ENCODE data around the gene PEX5L.
"Not testable (repeated sequence)": the region's sequence is repeated elsewhere in the genome, so short reads cannot be mapped to it uniquely, and the experiment has no call there.

The PEX5L gene

GRCh38 chr3:180048103-180048502 lies 11.4 kb upstream of the PEX5L start:
- no peak overlapping the region for H3K27ac Mint-ChIP-seq
- no peaks in the 10 kb centered on the region for H3K9me3 Mint-ChIP-seq (ENCODE audit: low read depth)
- H3K4me1 Mint-ChIP-seq (ENCODE audit: low read depth), result no peaks in the 10 kb centered on the region
- H3K36me3 Mint-ChIP-seq, result no peaks in the 10 kb centered on the region
- H3K27me3 Mint-ChIP-seq, result no peaks in the 10 kb centered on the region
- H3K4me3 Mint-ChIP-seq, result no peak overlapping the region

- Mint-ChIP-seq H3K27ac (no peak overlapping the region), H3K4me1 (ENCODE audit: low read depth) (peaks cover 10% of the 10 kb centered on the region), H3K9me3 (ENCODE audit: low read depth) (peaks cover 6% of the 10 kb centered on the region), H3K4me3 (no peak overlapping the region), H3K27me3 (peaks cover 29% of the 10 kb centered on the region), H3K36me3 (peaks cover 2% of the 10 kb centered on the region)
Measured at GRCh38 chr3:180040966-180041365, 4.2 kb upstream of the PEX5L start.

GRCh38 chr3:180036092-180036670 lies 556 bp downstream of the PEX5L start:
- Mint-ChIP-seq H3K27ac (no peak overlapping the region), H3K36me3 (peaks cover 2% of the 10 kb centered on the region), H3K4me3 (peak overlapping the region; percentile 72), H3K9me3 (ENCODE audit: low read depth) (peaks cover 6% of the 10 kb centered on the region), H3K27me3 (peaks cover 41% of the 10 kb centered on the region), H3K4me1 (ENCODE audit: low read depth) (peaks cover 15% of the 10 kb centered on the region)

- Mint-ChIP-seq H3K4me3 (no peak overlapping the region), H3K9me3 (ENCODE audit: low read depth) (no peaks in the 10 kb centered on the region), H3K4me1 (ENCODE audit: low read depth) (no peaks in the 10 kb centered on the region), H3K27me3 (peaks cover 2% of the 10 kb centered on the region), H3K36me3 (no peaks in the 10 kb centered on the region), H3K27ac (no peak overlapping the region)
Measured at GRCh38 chr3:180026997-180027396, 9.7 kb downstream of the PEX5L start.

GRCh38 chr3:180018543-180018942 lies 18.2 kb downstream of the PEX5L start:
- no peak overlapping the region for H3K4me3 Mint-ChIP-seq
- H3K27ac Mint-ChIP-seq, result no peak overlapping the region
- no peaks in the 10 kb centered on the region for H3K27me3 Mint-ChIP-seq
- H3K9me3 Mint-ChIP-seq (ENCODE audit: low read depth), result no peaks in the 10 kb centered on the region
- no peaks in the 10 kb centered on the region for H3K36me3 Mint-ChIP-seq
- H3K4me1 Mint-ChIP-seq (ENCODE audit: low read depth), result no peaks in the 10 kb centered on the region

- Mint-ChIP-seq H3K27me3 (no peaks in the 10 kb centered on the region), H3K36me3 (no peaks in the 10 kb centered on the region), H3K9me3 (ENCODE audit: low read depth) (no peaks in the 10 kb centered on the region), H3K4me1 (ENCODE audit: low read depth) (no peaks in the 10 kb centered on the region), H3K4me3 (no peak overlapping the region), H3K27ac (no peak overlapping the region)
Measured at GRCh38 chr3:180017846-180018245, 18.9 kb downstream of the PEX5L start.

GRCh38 chr3:180011927-180012326 lies 24.8 kb downstream of the PEX5L start:
- no peak overlapping the region for H3K4me3 Mint-ChIP-seq
- H3K9me3 Mint-ChIP-seq (ENCODE audit: low read depth), result peaks cover 8% of the 10 kb centered on the region
- H3K36me3 Mint-ChIP-seq, result no peaks in the 10 kb centered on the region
- no peaks in the 10 kb centered on the region for H3K4me1 Mint-ChIP-seq (ENCODE audit: low read depth)
- no peaks in the 10 kb centered on the region for H3K27me3 Mint-ChIP-seq
- no peak overlapping the region for H3K27ac Mint-ChIP-seq

- H3K36me3 Mint-ChIP-seq; H3K9me3 Mint-ChIP-seq (ENCODE audit: low read depth); H3K27ac Mint-ChIP-seq; H3K4me3 Mint-ChIP-seq; H3K4me1 Mint-ChIP-seq (ENCODE audit: low read depth); H3K27me3 Mint-ChIP-seq: not testable (repeated sequence)
Measured at GRCh38 chr3:180008318-180008717, 28.4 kb downstream of the PEX5L start.

GRCh38 chr3:180004542-180004941 lies 32.2 kb downstream of the PEX5L start:
- Mint-ChIP-seq H3K27me3 (no peaks in the 10 kb centered on the region), H3K9me3 (ENCODE audit: low read depth) (peaks cover 8% of the 10 kb centered on the region)

GRCh38 chr3:180002006-180002405 lies 34.7 kb downstream of the PEX5L start:
- Mint-ChIP-seq H3K36me3 (no peaks in the 10 kb centered on the region), H3K27ac (no peak overlapping the region), H3K4me3 (no peak overlapping the region)

More at GRCh38 chr3:180004542-180004941, 32.2 kb downstream of the PEX5L start:
- H3K4me1 Mint-ChIP-seq (ENCODE audit: low read depth), result no peaks in the 10 kb centered on the region
- no peaks in the 10 kb centered on the region for H3K36me3 Mint-ChIP-seq
- no peak overlapping the region for H3K4me3 Mint-ChIP-seq
- no peak overlapping the region for H3K27ac Mint-ChIP-seq

GRCh38 chr3:180000500-180000899 lies 36.2 kb downstream of the PEX5L start:
- Mint-ChIP-seq H3K4me1 (ENCODE audit: low read depth) (no peaks in the 10 kb centered on the region), H3K36me3 (no peaks in the 10 kb centered on the region), H3K4me3 (no peak overlapping the region), H3K27me3 (no peaks in the 10 kb centered on the region), H3K27ac (no peak overlapping the region), H3K9me3 (ENCODE audit: low read depth) (no peaks in the 10 kb centered on the region)

More at GRCh38 chr3:180002006-180002405, 34.7 kb downstream of the PEX5L start:
- Mint-ChIP-seq H3K9me3 (ENCODE audit: low read depth) (no peaks in the 10 kb centered on the region), H3K27me3 (no peaks in the 10 kb centered on the region), H3K4me1 (ENCODE audit: low read depth) (no peaks in the 10 kb centered on the region)

- no peaks in the 10 kb centered on the region for H3K36me3 Mint-ChIP-seq
- H3K27ac Mint-ChIP-seq, result no peak overlapping the region
- no peaks in the 10 kb centered on the region for H3K9me3 Mint-ChIP-seq (ENCODE audit: low read depth)
- no peaks in the 10 kb centered on the region for H3K4me1 Mint-ChIP-seq (ENCODE audit: low read depth)
- H3K27me3 Mint-ChIP-seq, result no peaks in the 10 kb centered on the region
- H3K4me3 Mint-ChIP-seq, result no peak overlapping the region
Measured at GRCh38 chr3:179995406-179995805, 41.3 kb downstream of the PEX5L start.

GRCh38 chr3:179991883-179992282 lies 44.9 kb downstream of the PEX5L start:
- H3K27me3 Mint-ChIP-seq, result no peaks in the 10 kb centered on the region
- no peaks in the 10 kb centered on the region for H3K36me3 Mint-ChIP-seq
- H3K4me1 Mint-ChIP-seq (ENCODE audit: low read depth), result no peaks in the 10 kb centered on the region

GRCh38 chr3:179991104-179991503 lies 45.6 kb downstream of the PEX5L start:
- Mint-ChIP-seq H3K36me3 (no peaks in the 10 kb centered on the region), H3K9me3 (ENCODE audit: low read depth) (no peaks in the 10 kb centered on the region), H3K4me1 (ENCODE audit: low read depth) (no peaks in the 10 kb centered on the region), H3K4me3 (no peak overlapping the region), H3K27me3 (no peaks in the 10 kb centered on the region), H3K27ac (no peak overlapping the region)

More at GRCh38 chr3:179991883-179992282, 44.9 kb downstream of the PEX5L start:
- Mint-ChIP-seq H3K4me3 (no peak overlapping the region), H3K9me3 (ENCODE audit: low read depth) (no peaks in the 10 kb centered on the region), H3K27ac (no peak overlapping the region)

- Mint-ChIP-seq H3K36me3 (no peaks in the 10 kb centered on the region), H3K9me3 (ENCODE audit: low read depth) (no peaks in the 10 kb centered on the region), H3K27ac (no peak overlapping the region), H3K4me3 (no peak overlapping the region), H3K27me3 (peaks cover 4% of the 10 kb centered on the region), H3K4me1 (ENCODE audit: low read depth) (no peaks in the 10 kb centered on the region)
Measured at GRCh38 chr3:179981646-179982045, 55.1 kb downstream of the PEX5L start.

GRCh38 chr3:179977356-179977755 lies 59.4 kb downstream of the PEX5L start:
- H3K9me3 Mint-ChIP-seq (ENCODE audit: low read depth), result no peaks in the 10 kb centered on the region
- no peak overlapping the region for H3K4me3 Mint-ChIP-seq
- H3K36me3 Mint-ChIP-seq, result no peaks in the 10 kb centered on the region
- peaks cover 4% of the 10 kb centered on the region for H3K27me3 Mint-ChIP-seq
- no peak overlapping the region for H3K27ac Mint-ChIP-seq
- H3K4me1 Mint-ChIP-seq (ENCODE audit: low read depth), result no peaks in the 10 kb centered on the region

Measured in activated naive CD8-positive, alpha-beta T cell (primary cell).